Transverse colon (tissue), 4 donors: ENCODE results near the gene GPS1. TPM values are rescaled to one million over a fixed set of nuclear protein-coding genes. Genes with fewer than 3 reads are reported as not detected.

ENCODE experiments used
- DNase-seq: peaks from one replicate; pipeline ENCODE4 v3.0.0-alpha.2; 2019
- H3K27ac ChIP-seq, 4 donors: fragments of 200-600 bp; sonication (generic); 2 replicates each; pipeline ENCODE4 v1.5.1; 2016 to 2018; ENCODE audit warnings: inconsistent platforms in 4 of 4
- H3K27me3 ChIP-seq: fragments of 200-600 bp; sonication (generic); 2 replicates; pipeline ENCODE4 v1.5.1; 2017; ENCODE audit warnings: inconsistent platforms
- H3K36me3 ChIP-seq, 4 donors: fragments of 200-600 bp; sonication (generic); 2 replicates each; pipeline ENCODE4 v1.5.1; 2017 to 2019; ENCODE audit warnings: inconsistent platforms in 4 of 4
- H3K4me1 ChIP-seq, 4 donors: fragments of 200-600 bp; sonication (generic); 2 replicates each; pipeline ENCODE4 v1.5.1; 2017 to 2020; ENCODE audit warnings: inconsistent platforms in 4 of 4
- H3K4me3 ChIP-seq, 4 donors: fragments of 200-600 bp; sonication (generic); 1 replicate in 1 of 4; 2 replicates in 3 of 4; pipeline versions ENCODE4 v1.5.1 to v1.6.1; 2017 to 2019; ENCODE audit warnings: inconsistent platforms in 4 of 4
- H3K9me3 ChIP-seq, 2 donors: fragments of 200-600 bp; sonication (generic); 2 replicates each; pipeline ENCODE4 v1.5.1; 2017 to 2019; ENCODE audit warnings: inconsistent platforms in 2 of 2
- CTCF ChIP-seq, 5 experiments: fragments of 200-600 bp in 3 of 5; fragments of 450-650 bp in 2 of 5; sonication (generic) in 3 of 5; IDR thresholded peaks; 1 replicate in 2 of 5; 2 replicates in 3 of 5; pipeline ENCODE4 v1.5.1; 2016 to 2017; ENCODE audit warnings: antibody characterized with exemption in 5 of 5, inconsistent platforms in 3 of 5, mild to moderate bottlenecking in 2 of 5, moderate library complexity in 1 of 5
- EP300 ChIP-seq: sonication (generic); formaldehyde crosslinking; IDR thresholded peaks from one replicate; pipeline ENCODE4 v1.6.1; 2017; ENCODE audit warnings: antibody characterized with exemption, low read depth
- POLR2A ChIP-seq: fragments of 450-650 bp; IDR thresholded peaks from one replicate; pipeline ENCODE4 v1.6.1; 2016; ENCODE audit warnings: antibody characterized with exemption, mild to moderate bottlenecking, moderate library complexity
- POLR2AphosphoS5 ChIP-seq, 3 donors: sonication (generic); formaldehyde crosslinking; IDR thresholded peaks; one replicate each; pipeline ENCODE4 v1.6.1; 2016; ENCODE audit warnings: antibody characterized with exemption in 3 of 3
- WGBS, 2 donors: methylation state at CpG; one replicate each; pipeline ENCODE4 v1.1.5; 2018; ENCODE audit warnings: low coverage in 1 of 2; 5-methylcytosine and 5-hydroxymethylcytosine counted together
- in situ Hi-C, 4 donors: fragments of 200-750 bp; cut with MboI; loops; one replicate each; pipeline versions ENCODE4 v1.15.0 to v1.15.1; 2017; ENCODE audit warnings: low sequenced_read_pairs in 3 of 4, low pct_ligation_motif_present in 1 of 4, low pct_unique_long_range_greater_than_20kb in 1 of 4
- intact Hi-C: fragments of 100-400 bp; cut with DNase I; formaldehyde crosslinking; loops from one replicate; pipeline ENCODE4 v1.15.1; 2023; ENCODE audit warnings: low total_unique reads
- total RNA-seq, 4 donors: library from RNA; depleted of rRNA; stranded (reverse); fragments of >200 nt; gene quantifications; one replicate each; pipeline ENCODE4 v1.1.0, GENCODE V29; 2016

Gene GPS1
- total RNA-seq, 4 donors from 2014 or later: 42.0 to 160 (median 85.5) TPM

DNA sequence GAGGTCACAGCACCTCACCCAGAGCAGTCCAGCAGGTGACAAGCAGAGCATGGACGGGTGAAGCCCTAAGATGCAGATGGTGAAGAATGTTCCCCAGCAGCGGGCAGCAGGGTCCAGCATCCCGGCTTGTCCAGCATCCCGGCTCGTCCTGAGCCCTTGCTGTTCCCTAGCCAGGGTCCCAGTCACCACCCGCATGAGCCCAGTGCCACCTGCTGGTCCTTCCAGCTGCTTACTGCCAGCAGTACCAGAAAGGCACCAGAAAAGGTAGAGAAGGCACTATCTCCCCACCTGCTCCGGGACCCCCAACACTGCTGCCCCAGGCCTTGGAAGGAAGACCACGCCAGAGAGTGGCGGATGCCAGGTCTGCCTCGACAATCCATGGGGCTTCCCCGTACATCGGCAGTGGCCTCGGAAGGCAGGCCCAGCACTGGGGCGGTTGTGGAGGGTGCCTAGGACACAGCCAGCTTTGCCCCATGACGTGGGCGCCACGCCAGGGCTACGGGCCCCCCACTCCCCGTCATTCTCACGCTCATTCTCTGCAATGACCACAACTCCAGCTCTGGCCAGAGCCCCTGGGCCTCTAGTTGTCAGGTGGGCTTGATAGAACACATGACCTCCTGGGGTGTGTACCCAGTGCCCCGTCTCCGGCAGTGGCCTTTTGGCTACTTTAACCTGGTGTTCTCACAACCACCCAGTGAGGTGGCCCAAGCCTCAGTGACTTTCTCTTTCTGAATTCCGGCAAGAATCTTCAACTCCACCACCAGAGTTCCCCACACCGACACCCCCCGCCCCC, 30.4 kb upstream of the GPS1 start:
- H3K4me3 ChIP-seq: peak overlapping the region in 2 of 4 donors; percentile 71 to 95
- no peaks in the 10 kb centered on the region for H3K36me3 ChIP-seq
- WGBS, 2 donors: 15% methylated on average over 17 of the region's 25 CpGs; no CpG with 5 or more reads in 1 of the 2 donors
- peak; percentile 80 for DNase-seq
- TF ChIP-seq POLR2AphosphoS5 (IDR thresholded peaks at IDR 0.05) (no peak), CTCF (IDR thresholded peaks at IDR 0.05) (peak; percentile 59 to 87 (median 75)), POLR2A (no peak)
- no peaks in the 10 kb centered on the region for H3K9me3 ChIP-seq
- peak overlapping the region; percentile 82 to 89 (median 84) for H3K27ac ChIP-seq
- H3K27me3 ChIP-seq: no peaks in the 10 kb centered on the region
- in situ Hi-C loops (no loop called here), intact Hi-C loops (loop anchor here (2.0 kb wide), 1 partner anchor 63 kb away; no protein-coding TSS in a partner anchor)
- H3K4me1 ChIP-seq: peaks cover 20 to 42% (median 34%) of the 10 kb centered on the region in 4 donors

DNA sequence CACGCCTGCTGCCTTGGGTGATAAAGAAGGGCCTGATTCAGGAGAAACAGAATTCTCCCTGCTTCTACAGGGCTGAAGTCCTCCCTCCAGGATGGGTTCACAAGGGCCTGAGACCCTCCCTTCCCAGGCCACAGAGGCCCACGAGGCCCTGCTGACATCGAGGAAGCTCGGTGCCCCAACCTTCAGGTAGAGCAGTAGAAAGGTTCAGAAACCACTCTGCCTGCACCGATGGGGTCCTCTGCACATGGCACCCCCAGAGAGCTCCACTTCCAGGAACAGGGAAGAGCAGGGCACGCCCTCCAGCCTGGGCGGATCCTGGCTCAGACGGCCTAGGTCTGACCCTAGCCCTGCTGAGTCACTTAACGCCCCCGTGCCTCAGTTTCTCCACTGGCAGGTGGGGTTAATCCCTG, 29.8 kb upstream of the GPS1 start:
- peaks cover 20 to 42% (median 34%) of the 10 kb centered on the region in 4 donors for H3K4me1 ChIP-seq
- peak; percentile 42 for DNase-seq
- H3K27me3 ChIP-seq: no peaks in the 10 kb centered on the region
- no peaks in the 10 kb centered on the region for H3K36me3 ChIP-seq
- TF ChIP-seq POLR2A (no peak), CTCF (IDR thresholded peaks at IDR 0.05) (no peak), EP300 (no peak), POLR2AphosphoS5 (IDR thresholded peaks at IDR 0.05) (no peak)
- intact Hi-C loops: loop anchor here (2.0 kb wide), 1 partner anchor 63 kb away; no protein-coding TSS in a partner anchor
- 7% methylated on average over 6 of the region's 10 CpGs; no CpG with 5 or more reads in 1 of the 2 donors for WGBS, 2 donors
- H3K27ac ChIP-seq: peak overlapping the region; percentile 82 to 89 (median 84)
- H3K4me3 ChIP-seq: peak overlapping the region; percentile 61 to 95 (median 70)
- in situ Hi-C loops: no loop called here
- no peaks in the 10 kb centered on the region for H3K9me3 ChIP-seq

DNA sequence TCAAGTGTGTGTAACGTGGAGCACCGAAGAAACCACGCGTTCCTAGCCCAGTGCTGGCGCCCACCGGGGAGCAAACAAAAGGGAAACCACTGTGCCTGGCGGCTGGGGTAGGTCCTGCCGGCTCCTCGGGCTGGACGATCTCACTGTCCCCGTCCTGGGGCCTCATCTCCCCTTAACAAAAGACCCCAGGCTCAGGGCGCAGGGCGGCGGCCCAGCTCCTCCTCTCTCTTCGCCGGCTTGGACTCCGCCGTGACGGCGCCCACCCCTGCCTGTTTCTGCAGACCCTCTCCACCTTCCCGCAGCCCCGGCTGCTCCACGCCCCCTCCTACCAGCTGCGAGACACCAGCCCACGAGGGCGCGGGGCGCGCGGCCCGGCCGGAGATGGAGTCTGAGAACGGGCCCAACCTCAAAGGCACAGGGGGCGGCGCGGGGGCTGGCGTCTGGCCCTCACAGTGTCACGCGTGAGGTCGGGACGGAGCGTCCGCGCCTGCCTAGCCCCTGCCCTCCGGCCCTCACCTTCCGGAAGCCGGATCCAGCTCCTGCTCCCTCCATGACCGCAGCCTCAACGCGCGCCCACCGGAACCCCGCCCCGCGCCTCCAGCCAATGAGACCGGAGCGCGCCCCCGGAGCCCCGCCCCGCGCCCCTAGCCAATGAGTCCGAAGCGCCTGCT, 29.3 kb upstream of the GPS1 start, which contains the start of gene CENPX:
TSS of gene CENPX (minus strand) at position 569 of the 671 bp plus-strand sequence. CDS start at position 552, 17 bp downstream.
- H3K27me3 ChIP-seq: no peaks in the 10 kb centered on the region
- no peaks in the 10 kb centered on the region for H3K36me3 ChIP-seq
- 1% methylated on average over 32 of the region's 64 CpGs; no CpG with 5 or more reads in 1 of the 2 donors for WGBS, 2 donors
- in situ Hi-C loops (no loop called here), intact Hi-C loops (no loop called here)
- no peak for DNase-seq
- peak within 1 kb of the TSS; percentile 69 to 95 (median 84) for H3K4me3 ChIP-seq
- peaks cover 20 to 42% (median 34%) of the 10 kb centered on the region in 4 donors for H3K4me1 ChIP-seq
- H3K27ac ChIP-seq: peak within 1 kb of the TSS; percentile 82 to 89 (median 84)
- TF ChIP-seq POLR2AphosphoS5 (IDR thresholded peaks at IDR 0.05) (peak; percentile 62 to 87 (median 81)), EP300 (no peak), POLR2A (peak; percentile 80), CTCF (IDR thresholded peaks at IDR 0.05) (no peak)
- no peaks in the 10 kb centered on the region for H3K9me3 ChIP-seq

- DNase-seq: peak; percentile 100
- Histone ChIP-seq H3K27me3 (no peaks in the 10 kb centered on the region), H3K9me3 (no peaks in the 10 kb centered on the region), H3K4me3 (peak within 1 kb of the TSS; percentile 69 to 95 (median 84)), H3K27ac (peak within 1 kb of the TSS; percentile 82 to 89 (median 84)), H3K4me1 (peaks cover 20 to 42% (median 34%) of the 10 kb centered on the region in 4 donors), H3K36me3 (no peaks in the 10 kb centered on the region)
- TF ChIP-seq CTCF (IDR thresholded peaks at IDR 0.05) (no peak), EP300 (no peak), POLR2A (no peak), POLR2AphosphoS5 (IDR thresholded peaks at IDR 0.05) (peak in 1 of 3 donors; percentile 8)
- intact Hi-C loops: no loop called here
- WGBS, 2 donors: 0% methylated on average over 13 of the region's 42 CpGs; no CpG with 5 or more reads in 1 of the 2 donors
- in situ Hi-C loops: no loop called here
These were observed 28.7 kb upstream of the GPS1 start, which contains the start of gene LRRC45 for GRCh38 chr17:82022981-82023446. Gene LRRC45, plus strand, starts transcription at chr17:82023305. Its CDS starts 339 bp downstream, at chr17:82023644.
